T-helper 2 cell treated with Interferon-gamma antibody and Interleukin-4, amounts not matched to agents 5 μg/mL and 100 μg/mL, for 36 hours (primary cell): ENCODE measurements around the gene GRM8.
"Not testable (repeated sequence)": the region's sequence is repeated elsewhere in the genome, so short reads cannot be mapped to it uniquely, and the experiment has no call there.

Source experiments
- DNase-seq: peaks from one replicate; pipeline ENCODE4 v3.0.0; 2021; ENCODE audit warnings: low spot score
- H3K27ac Mint-ChIP-seq: one replicate; pipeline ENCODE4 v1.8.0; 2021; ENCODE audit warnings: mild to moderate bottlenecking, mixed read lengths
- H3K27me3 Mint-ChIP-seq: one replicate; pipeline ENCODE4 v1.8.0; 2021; ENCODE audit warnings: low read depth, mixed read lengths
- H3K36me3 Mint-ChIP-seq: one replicate; pipeline ENCODE4 v1.8.0; 2021; ENCODE audit warnings: low read depth, mixed read lengths
- H3K4me1 Mint-ChIP-seq: one replicate; pipeline ENCODE4 v1.8.0; 2021; ENCODE audit warnings: low read depth, mixed read lengths
- H3K4me3 Mint-ChIP-seq: one replicate; pipeline ENCODE4 v1.8.0; 2022; ENCODE audit warnings: mild to moderate bottlenecking, moderate library complexity, mixed read lengths
- H3K9me3 Mint-ChIP-seq: one replicate; pipeline ENCODE4 v1.8.0; 2021; ENCODE audit warnings: mixed read lengths

GRM8 gene

DNA sequence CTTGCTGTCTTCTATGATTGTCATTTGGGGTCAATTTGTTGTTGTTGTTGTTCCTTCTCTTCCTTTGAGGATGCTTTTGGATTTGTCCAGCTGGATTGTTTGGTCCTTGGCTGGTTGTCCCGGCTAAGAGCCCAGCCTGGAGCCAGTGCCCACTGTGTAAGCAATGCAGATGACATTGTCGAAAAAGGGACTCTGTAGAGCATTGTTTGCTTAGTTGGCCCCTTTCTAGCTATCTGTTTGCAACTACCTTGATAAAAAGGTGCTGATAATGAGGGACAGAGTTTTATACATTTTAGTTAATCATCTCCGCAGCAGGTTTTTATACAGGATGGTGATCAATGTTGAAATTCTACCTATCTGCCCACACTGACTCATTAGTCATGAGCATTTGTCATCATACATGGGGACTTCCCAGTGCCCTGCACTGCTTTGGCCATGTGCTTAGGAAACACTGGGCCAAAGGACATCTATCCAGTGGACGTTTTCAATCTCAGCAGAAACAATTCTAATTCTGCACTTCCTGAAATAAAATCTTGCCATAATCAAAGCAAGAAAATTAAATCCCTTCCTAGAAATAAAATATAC, 311.9 kb downstream of the GRM8 start:
- H3K4me1 Mint-ChIP-seq = no peaks in the 10 kb centered on the region
- H3K27ac Mint-ChIP-seq = no peak overlapping the region
- no peak overlapping the region for H3K4me3 Mint-ChIP-seq
- no peaks in the 10 kb centered on the region for H3K9me3 Mint-ChIP-seq
- DNase-seq = no peak
- H3K36me3 Mint-ChIP-seq = no peaks in the 10 kb centered on the region
- no peaks in the 10 kb centered on the region for H3K27me3 Mint-ChIP-seq

DNA sequence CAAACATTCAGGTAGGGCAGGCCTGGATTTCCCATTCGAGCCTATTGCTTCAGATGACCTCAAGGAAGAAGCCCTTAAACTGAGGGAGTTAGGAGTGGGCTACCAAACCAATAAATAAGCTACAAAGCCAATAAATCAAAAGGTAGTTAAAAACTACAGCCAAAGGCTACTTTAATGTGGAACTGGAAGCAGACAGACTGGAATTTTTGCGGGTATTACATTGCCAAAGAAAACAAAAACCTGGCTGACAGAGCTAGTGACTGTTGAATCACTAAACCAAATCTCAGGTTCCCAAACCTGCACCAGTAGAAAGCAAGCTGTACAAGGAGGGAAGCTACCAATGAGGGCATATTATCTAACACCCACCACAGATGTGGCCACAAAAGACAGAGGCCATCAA, 315.6 kb downstream of the GRM8 start:
- Mint-ChIP-seq H3K4me3 (no peak overlapping the region), H3K27me3 (no peaks in the 10 kb centered on the region), H3K9me3 (no peaks in the 10 kb centered on the region), H3K4me1 (no peaks in the 10 kb centered on the region), H3K36me3 (no peaks in the 10 kb centered on the region), H3K27ac (no peak overlapping the region)
- no peak for DNase-seq

DNA sequence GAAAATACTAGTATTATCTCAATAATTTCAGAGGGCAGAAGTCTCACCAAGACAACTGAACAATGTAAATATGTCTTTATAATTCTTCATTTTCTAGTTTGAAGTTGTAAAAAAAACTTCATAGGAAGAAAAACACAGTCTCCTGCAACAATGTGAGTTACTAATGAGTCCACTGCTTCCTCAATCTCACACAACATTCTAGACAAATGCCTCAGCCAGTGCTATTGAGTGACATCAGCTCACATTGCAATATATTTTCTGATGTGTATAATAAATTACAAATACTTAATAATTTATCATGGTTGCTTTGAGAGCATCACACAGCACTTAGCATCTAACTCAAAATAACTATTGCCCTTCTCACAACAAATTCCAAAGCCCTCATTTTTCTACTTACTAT, 321.2 kb downstream of the GRM8 start:
- no peaks in the 10 kb centered on the region for H3K36me3 Mint-ChIP-seq
- no peak overlapping the region for H3K27ac Mint-ChIP-seq
- H3K9me3 Mint-ChIP-seq = no peaks in the 10 kb centered on the region
- H3K4me1 Mint-ChIP-seq = no peaks in the 10 kb centered on the region
- H3K27me3 Mint-ChIP-seq = no peaks in the 10 kb centered on the region
- no peak overlapping the region for H3K4me3 Mint-ChIP-seq
- DNase-seq = no peak

DNA sequence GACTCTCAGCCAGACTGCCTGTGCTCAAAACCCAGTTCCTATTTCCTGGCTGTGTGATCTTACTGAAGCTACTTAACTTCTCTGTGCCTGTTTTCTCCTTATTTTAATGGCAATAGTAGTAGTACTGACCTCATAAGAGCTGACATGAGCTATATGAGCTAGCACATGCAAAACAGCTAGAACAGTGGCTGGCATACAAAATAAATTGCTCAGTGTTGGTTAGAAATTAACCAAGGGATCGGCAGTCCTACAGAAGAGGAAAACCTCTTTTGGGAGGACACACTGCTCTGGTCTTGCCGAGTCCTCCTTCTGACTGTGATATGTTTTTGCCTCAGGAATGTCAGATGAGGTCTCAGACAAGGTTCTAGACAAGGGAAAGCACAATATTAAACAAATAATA, 322.6 kb downstream of the GRM8 start:
- no peaks in the 10 kb centered on the region for H3K36me3 Mint-ChIP-seq
- no peak overlapping the region for H3K4me3 Mint-ChIP-seq
- no peaks in the 10 kb centered on the region for H3K9me3 Mint-ChIP-seq
- H3K4me1 Mint-ChIP-seq = no peaks in the 10 kb centered on the region
- no peak for DNase-seq
- H3K27me3 Mint-ChIP-seq = no peaks in the 10 kb centered on the region
- no peak overlapping the region for H3K27ac Mint-ChIP-seq

DNA sequence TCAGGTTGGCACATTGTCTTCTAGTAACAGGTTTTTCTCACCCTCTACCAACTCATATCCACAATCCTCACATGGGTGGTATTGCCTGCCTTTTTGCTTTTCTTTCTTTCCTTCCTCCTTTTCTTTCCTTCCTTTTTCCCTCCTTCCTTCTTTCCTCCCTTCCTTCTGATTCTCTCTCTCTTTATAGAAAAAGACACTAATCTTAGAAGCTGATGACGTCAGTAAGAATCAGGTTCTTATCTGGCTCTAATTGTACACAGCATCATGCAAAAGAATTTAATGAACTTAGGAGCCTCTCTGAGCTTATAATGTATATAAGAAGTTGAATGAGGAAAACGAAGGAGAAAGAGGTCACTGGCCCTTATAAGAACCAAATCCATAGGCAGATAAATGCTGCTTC, 328.3 kb downstream of the GRM8 start:
- Mint-ChIP-seq H3K4me3 (no peak overlapping the region), H3K27ac (no peak overlapping the region), H3K4me1 (no peaks in the 10 kb centered on the region), H3K27me3 (no peaks in the 10 kb centered on the region), H3K36me3 (no peaks in the 10 kb centered on the region), H3K9me3 (no peaks in the 10 kb centered on the region)
- DNase-seq = no peak

DNA sequence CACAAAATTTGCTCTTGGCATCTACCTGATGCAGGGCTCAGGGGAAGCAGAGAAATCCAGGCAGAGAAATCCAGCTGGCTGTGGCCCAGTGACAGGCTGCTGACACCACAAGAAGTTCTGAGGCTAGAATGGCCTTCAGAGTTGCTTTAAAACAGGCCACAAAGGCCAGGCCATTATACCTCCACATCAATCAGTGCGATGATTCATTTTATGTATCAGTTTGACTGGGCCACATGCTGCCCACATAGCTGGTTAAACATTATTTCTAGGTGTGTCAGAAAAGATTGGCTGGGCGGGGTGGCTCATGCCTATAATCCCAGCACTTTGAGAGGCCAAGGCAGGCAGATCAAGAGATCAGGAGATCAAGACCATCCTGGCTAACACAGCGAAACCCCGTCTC, 341.1 kb downstream of the GRM8 start:
- H3K27me3 Mint-ChIP-seq, DNase-seq, H3K4me3 Mint-ChIP-seq, H3K4me1 Mint-ChIP-seq, H3K9me3 Mint-ChIP-seq, H3K36me3 Mint-ChIP-seq, H3K27ac Mint-ChIP-seq: not testable (repeated sequence)

DNA sequence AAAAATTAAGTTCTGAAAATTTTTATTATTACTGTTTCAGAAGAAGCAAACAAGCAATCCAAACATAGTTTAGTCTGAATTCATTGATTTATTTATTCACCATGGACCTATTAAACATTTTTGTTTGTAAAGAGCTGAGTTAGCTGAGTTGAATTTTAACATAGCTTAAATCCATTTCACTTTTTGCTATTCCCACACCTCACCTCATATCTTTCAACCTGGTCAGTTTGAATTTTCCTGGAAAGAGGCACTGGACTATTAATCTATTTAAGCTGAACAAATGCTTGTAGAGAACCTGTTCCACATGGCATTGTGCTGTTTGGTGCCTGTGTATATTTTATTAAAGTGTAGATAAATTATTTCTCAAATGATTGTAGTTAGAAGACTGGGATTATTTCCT, 344.2 kb downstream of the GRM8 start:
- not testable (repeated sequence) for H3K27me3 Mint-ChIP-seq, H3K36me3 Mint-ChIP-seq, H3K9me3 Mint-ChIP-seq, DNase-seq, H3K4me3 Mint-ChIP-seq, H3K27ac Mint-ChIP-seq, H3K4me1 Mint-ChIP-seq

DNA sequence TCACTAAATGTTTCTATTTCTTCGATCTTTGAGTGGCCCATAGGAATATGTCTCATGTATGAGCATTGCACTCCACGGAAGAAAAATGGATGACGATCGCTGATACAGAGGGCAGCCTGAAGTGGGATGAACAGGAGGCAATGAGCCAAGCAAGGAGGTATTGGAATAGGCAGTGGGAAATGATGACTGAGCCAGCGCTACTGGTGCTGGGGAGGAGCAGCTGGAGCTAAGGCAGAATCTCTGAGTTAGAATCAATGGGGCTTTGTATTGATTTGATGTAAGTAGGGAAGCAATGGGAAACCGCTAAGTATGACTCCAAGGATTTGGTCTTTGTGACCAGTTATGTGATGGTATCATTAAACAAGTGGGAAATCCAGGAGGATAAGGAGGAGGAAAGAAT, 345.1 kb downstream of the GRM8 start:
- not testable (repeated sequence) for DNase-seq, H3K4me3 Mint-ChIP-seq, H3K27ac Mint-ChIP-seq, H3K4me1 Mint-ChIP-seq, H3K9me3 Mint-ChIP-seq, H3K36me3 Mint-ChIP-seq, H3K27me3 Mint-ChIP-seq

DNA sequence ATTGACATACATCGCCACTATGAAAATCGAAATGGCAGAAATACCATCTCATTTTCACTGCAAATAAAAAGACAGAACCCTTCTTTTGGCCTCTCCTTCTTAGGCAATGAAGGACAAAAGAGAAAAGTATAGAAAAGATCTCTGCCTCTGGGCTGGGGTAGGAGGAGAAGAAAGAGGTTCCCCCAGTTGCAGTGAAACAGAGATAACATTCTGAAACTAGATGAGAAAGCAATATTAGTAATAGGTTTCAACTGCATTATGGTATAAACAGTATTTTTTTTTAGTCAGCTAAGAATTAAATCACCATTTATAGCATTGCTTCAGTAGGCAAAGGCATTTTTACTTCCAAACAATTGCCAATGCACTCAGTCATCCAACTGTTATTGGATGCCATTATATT, 347.5 kb downstream of the GRM8 start:
- H3K4me1 Mint-ChIP-seq = not testable (repeated sequence)

DNA sequence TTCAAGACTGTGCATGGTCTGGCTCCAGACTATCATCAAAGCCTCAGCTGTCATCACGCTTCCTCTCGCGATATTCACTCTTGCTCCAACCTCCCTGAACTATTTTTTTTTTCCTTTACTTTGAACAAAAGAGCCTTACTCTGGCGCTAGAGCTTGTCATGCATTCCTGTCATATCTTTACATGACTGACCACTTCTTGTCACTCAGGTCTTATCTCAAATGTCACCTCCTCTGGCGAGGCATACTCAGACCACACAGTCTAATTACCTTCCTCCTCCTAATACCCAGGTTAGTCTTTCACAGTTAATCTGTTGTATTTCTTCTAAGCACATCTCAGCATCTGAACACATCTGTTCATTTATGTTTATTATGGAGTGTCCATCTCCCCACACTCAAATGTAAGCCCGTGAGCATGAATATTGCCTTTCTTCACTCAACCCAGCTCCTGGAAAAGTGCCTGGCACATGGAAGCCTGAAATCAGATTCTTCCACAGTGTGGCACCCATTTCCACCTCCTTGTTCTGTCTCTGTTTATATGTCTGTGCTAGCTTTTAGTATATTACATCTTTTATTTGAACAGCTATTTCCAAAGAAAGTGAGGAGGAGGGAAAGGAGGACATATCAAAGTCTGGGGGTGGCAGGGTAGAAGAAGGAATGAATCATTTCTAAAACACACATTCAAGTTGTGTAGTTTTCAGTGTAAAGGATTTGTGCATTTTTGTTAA, 351.5 kb downstream of the GRM8 start:
- not testable (repeated sequence) for DNase-seq, H3K4me1 Mint-ChIP-seq, H3K27me3 Mint-ChIP-seq, H3K36me3 Mint-ChIP-seq, H3K4me3 Mint-ChIP-seq, H3K27ac Mint-ChIP-seq, H3K9me3 Mint-ChIP-seq

More for the DNA sequence above, 347.5 kb downstream of the GRM8 start:
- H3K9me3 Mint-ChIP-seq, H3K36me3 Mint-ChIP-seq, H3K27ac Mint-ChIP-seq, H3K4me3 Mint-ChIP-seq, H3K27me3 Mint-ChIP-seq, DNase-seq: not testable (repeated sequence)

DNA sequence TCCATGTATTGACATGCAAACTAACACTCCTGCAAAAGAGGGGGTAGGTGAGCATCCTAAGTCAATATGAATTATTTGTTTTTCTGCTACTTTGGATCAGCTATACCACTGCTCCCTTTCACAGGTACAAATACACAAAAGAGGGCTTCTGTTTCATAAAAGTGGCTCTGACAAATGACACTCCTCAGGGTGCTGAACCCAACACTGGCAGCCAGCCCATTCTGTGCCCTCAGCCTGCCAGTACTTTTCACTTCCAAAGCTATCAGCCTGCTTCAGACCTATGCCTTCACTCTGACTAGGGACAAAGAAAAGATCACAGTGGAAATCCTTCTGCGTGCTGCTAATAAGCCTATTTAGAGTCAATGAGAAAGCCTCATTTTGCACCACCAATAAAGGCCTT, 364.8 kb downstream of the GRM8 start:
- H3K36me3 Mint-ChIP-seq, H3K4me3 Mint-ChIP-seq, H3K27ac Mint-ChIP-seq, DNase-seq, H3K27me3 Mint-ChIP-seq, H3K9me3 Mint-ChIP-seq, H3K4me1 Mint-ChIP-seq: not testable (repeated sequence)

DNA sequence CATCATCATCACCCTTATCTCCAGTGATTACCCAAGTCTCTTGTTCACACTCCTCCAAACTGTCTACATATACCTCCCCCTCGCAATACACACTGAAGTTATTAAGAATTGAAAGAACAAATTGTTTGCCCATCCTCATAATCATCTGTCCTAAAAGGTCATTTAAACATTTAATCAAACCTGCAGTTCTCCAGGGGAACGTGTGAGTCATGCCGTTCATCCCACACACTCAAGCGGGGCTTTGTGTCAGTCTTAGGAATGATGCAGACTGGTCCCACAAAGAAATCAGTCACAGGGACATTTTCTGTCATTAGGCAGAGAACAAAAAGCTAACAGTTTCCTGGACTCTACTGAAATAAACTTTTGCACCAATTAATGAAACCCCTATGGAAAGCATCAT, 365.2 kb downstream of the GRM8 start:
- H3K4me1 Mint-ChIP-seq, H3K9me3 Mint-ChIP-seq, H3K27ac Mint-ChIP-seq, H3K36me3 Mint-ChIP-seq, H3K4me3 Mint-ChIP-seq, DNase-seq, H3K27me3 Mint-ChIP-seq: not testable (repeated sequence)

DNA sequence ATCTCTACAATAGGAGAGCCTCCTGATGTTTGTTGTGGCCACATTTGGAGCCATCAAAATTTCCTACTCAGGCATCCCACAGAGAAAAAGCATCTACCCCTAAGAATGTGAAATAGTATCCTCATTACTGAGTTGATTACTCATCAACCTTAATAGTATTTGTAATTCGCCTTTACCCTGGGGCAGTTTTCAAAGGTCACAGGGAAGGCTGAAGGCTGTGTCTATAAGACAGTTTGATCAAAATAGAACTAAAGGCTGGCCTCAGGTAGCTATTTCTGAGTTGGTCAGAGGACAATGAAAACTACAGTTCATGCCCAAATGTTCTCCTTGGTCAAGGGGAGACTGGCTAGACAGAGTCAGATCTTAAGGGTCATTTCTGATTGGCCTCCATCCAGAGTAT, 370.0 kb downstream of the GRM8 start:
- not testable (repeated sequence) for H3K27ac Mint-ChIP-seq, DNase-seq, H3K4me3 Mint-ChIP-seq, H3K36me3 Mint-ChIP-seq, H3K27me3 Mint-ChIP-seq, H3K9me3 Mint-ChIP-seq, H3K4me1 Mint-ChIP-seq

DNA sequence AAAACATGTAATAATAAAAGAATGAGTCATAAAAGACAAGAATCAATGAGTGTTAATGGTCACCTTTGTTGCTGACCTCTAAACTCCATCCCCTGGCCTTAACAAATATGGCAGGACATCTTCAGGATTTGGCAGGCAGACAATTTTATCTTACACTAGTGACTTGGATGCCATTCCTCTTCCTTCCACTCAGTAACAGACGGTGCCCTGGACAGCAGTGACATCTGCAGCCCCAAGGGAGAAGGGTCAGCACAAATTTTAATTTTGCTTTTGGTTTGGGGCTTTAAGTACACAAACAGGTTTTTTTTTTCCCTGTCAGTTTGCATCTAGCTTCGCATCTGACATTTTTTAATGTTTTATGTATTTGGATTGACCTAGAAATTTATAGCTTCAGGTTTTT, 370.8 kb downstream of the GRM8 start:
- H3K9me3 Mint-ChIP-seq, DNase-seq: not testable (repeated sequence)

DNA sequence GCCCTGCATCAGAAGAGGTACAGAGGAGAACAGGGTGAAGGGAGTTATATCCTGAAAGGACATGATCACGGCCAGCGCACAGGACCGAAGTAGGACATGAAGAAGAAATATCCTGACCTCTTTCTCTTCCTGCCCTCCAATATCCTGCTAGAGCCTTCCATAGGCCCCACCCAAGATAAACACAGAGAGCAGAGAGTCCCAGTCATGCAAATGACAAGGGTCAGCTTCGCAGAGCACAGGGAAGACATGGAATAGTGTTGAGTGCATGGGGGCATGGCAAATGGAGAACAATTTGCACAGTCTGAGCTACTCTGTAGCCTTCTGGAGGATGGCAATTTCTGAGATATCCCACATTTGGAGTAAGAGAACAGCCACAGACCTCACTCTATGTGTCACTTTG, 371.4 kb downstream of the GRM8 start:
- DNase-seq = no peak
- H3K36me3 Mint-ChIP-seq = no peaks in the 10 kb centered on the region
- no peak overlapping the region for H3K27ac Mint-ChIP-seq
- no peak overlapping the region for H3K4me3 Mint-ChIP-seq
- no peaks in the 10 kb centered on the region for H3K27me3 Mint-ChIP-seq
- no peaks in the 10 kb centered on the region for H3K4me1 Mint-ChIP-seq
- H3K9me3 Mint-ChIP-seq = no peaks in the 10 kb centered on the region

More for the DNA sequence above, 370.8 kb downstream of the GRM8 start:
- not testable (repeated sequence) for H3K4me3 Mint-ChIP-seq, H3K27me3 Mint-ChIP-seq, H3K4me1 Mint-ChIP-seq, H3K27ac Mint-ChIP-seq, H3K36me3 Mint-ChIP-seq
